IMR-90 (cell line): ENCODE data around the gene INTS11.

Experiments used
- CTCF ChIP-seq: conservative IDR thresholded peaks from 2 replicates; pipeline ENCODE4 v1.5.1; 2012; ENCODE audit warnings: mild to moderate bottlenecking, low read depth, low read length, improper control_type of control experiment
- POLR2A ChIP-seq: IDR thresholded peaks from 2 replicates; pipeline ENCODE4 v1.6.1; 2012; ENCODE audit warnings: mild to moderate bottlenecking, low read depth, low read length
- RCOR1 ChIP-seq: IDR thresholded peaks from 2 replicates; pipeline ENCODE4 v1.6.1; 2012; ENCODE audit warnings: mild to moderate bottlenecking, low read length, improper control_type of control experiment; ENCODE audit not compliant: insufficient replicate concordance
- RFX5 ChIP-seq: IDR thresholded peaks from 2 replicates; pipeline ENCODE4 v1.8.0; 2012; ENCODE audit warnings: low read depth, mild to moderate bottlenecking, low read length, moderate library complexity
- SMC3 ChIP-seq: fragments of 150-350 bp; IDR thresholded peaks from 2 replicates; pipeline ENCODE4 v1.6.1; 2016; ENCODE audit warnings: low read depth, mild to moderate bottlenecking, antibody characterized with exemption, low read length, moderate library complexity

GRCh38 chr1:1318777-1319645 is 5.4 kb downstream of the INTS11 start:
- TF ChIP-seq CTCF (no peak), POLR2A (peak; percentile 40; the same call in 1 of the 2 replicates), SMC3 (no peak), RFX5 (no peak), RCOR1 (no peak)
